Thoracic aorta (tissue), 2 donors: Measurements from ENCODE around the gene COX7A2L. TPM values are rescaled to one million over a fixed set of nuclear protein-coding genes. Genes with fewer than 3 reads are reported as not detected.
"Not testable (repeated sequence)": the region's sequence is repeated elsewhere in the genome, so short reads cannot be mapped to it uniquely, and the experiment has no call there.

Experiments used
- ATAC-seq: fragments of 150-250 bp; one replicate; pipeline ENCODE4 v1.8.0; 2017; ENCODE audit warnings: low read depth; ENCODE audit not compliant: insufficient number of reproducible peaks, low FRiP score
- DNase-seq: peaks from one replicate; pipeline ENCODE4 v3.0.0-alpha.2; 2020; ENCODE audit warnings: low spot score
- H3K27ac ChIP-seq, 2 donors: fragments of 200-600 bp; sonication (generic); 1 replicate in 1 of 2; 2 replicates in 1 of 2; pipeline ENCODE4 v1.5.1; 2016; ENCODE audit warnings: mild to moderate bottlenecking in 2 of 2, moderate library complexity in 2 of 2
- H3K27me3 ChIP-seq: fragments of 200-600 bp; sonication (generic); replicated peaks from 2 replicates; pipeline ENCODE4 v1.6.0; 2016; ENCODE audit warnings: mild to moderate bottlenecking; ENCODE audit not compliant: insufficient read depth
- H3K36me3 ChIP-seq: fragments of 200-600 bp; sonication (generic); one replicate; pipeline ENCODE4 v1.5.1; 2016
- H3K4me1 ChIP-seq, 2 donors: fragments of 200-600 bp; sonication (generic); 1 replicate in 1 of 2; 2 replicates in 1 of 2; pipeline versions ENCODE4 v1.5.1 to v1.6.0; 2016; ENCODE audit warnings: low read depth in 2 of 2, mild to moderate bottlenecking in 1 of 2; ENCODE audit not compliant: control insufficient read depth in 1 of 2
- H3K4me3 ChIP-seq: fragments of 200-600 bp; sonication (generic); 2 replicates; pipeline ENCODE4 v1.5.1; 2016; ENCODE audit warnings: mild to moderate bottlenecking
- H3K9me3 ChIP-seq: fragments of 200-600 bp; sonication (generic); 2 replicates; pipeline ENCODE4 v1.5.1; 2016
- total RNA-seq, 2 donors: library from RNA; depleted of rRNA; stranded (reverse); fragments of >200 nt; gene quantifications; one replicate each; pipeline versions ENCODE4 v1.1.0 to v1.2.3, GENCODE V29; 2016
- TF ChIP-seq, protein P1 (sequence below): fragments of 200-600 bp; sonication (generic); IDR thresholded peaks from one replicate; pipeline ENCODE4 v1.5.1; 2019; ENCODE audit warnings: antibody characterized with exemption

The COX7A2L gene, protein sequence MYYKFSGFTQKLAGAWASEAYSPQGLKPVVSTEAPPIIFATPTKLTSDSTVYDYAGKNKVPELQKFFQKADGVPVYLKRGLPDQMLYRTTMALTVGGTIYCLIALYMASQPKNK
- total RNA-seq: 100 to 1,000 TPM; 107 to 114 TPM

DNA sequence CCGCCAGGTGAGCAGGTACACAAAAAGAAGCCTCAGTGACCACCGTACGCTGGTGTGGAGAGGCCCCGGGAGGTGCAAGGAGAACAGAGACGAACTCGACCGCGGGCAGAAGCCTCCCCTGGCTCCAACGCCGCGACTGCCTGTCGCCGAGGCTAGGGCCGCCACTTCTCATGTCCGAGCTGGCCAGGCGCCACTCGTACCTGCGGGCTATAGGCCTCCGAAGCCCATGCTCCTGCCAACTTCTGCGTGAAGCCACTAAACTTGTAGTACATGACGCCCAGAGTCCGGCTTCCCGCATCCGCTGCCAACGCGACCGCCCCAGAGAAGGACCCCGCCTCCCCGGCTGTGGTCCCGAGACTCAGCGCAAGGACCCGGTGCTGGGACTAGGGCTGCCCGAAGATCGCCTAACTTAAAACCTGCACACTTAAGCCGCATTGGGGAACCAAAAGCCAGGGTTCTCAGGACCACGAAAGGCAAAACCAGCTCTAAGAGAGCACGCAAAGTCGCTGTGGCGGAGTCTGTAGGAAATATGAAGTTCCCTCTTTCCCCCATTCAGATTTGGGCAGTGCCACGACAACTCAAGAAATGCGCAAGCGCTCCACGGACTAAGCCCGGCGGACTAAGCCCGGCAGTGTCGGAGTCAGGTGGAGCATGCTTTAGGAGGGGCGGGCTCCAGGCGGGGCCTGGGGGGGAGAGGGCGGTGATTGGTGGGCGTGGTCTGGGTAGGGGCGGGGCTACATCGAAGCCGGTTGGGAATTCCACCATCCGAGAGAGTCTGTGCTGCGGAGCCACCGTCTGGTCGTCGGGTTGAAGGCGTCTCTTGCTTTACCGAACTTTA, at the start of gene COX7A2L:
COX7A2L (minus strand) TSS at position 328 of the 838 bp plus-strand sequence; CDS start at position 272, 56 bp downstream.
- DNase-seq: peak; percentile 87
- Histone ChIP-seq H3K27me3 (no peaks in the 10 kb centered on the region), H3K9me3 (no peaks in the 10 kb centered on the region), H3K27ac (peak within 1 kb of the TSS; percentile 75 to 83), H3K4me3 (peak within 1 kb of the TSS; percentile 91), H3K36me3 (no peaks in the 10 kb centered on the region), H3K4me1 (peaks cover 16 to 32% of the 10 kb centered on the region in 2 donors)
- TF ChIP-seq, protein P1, sequence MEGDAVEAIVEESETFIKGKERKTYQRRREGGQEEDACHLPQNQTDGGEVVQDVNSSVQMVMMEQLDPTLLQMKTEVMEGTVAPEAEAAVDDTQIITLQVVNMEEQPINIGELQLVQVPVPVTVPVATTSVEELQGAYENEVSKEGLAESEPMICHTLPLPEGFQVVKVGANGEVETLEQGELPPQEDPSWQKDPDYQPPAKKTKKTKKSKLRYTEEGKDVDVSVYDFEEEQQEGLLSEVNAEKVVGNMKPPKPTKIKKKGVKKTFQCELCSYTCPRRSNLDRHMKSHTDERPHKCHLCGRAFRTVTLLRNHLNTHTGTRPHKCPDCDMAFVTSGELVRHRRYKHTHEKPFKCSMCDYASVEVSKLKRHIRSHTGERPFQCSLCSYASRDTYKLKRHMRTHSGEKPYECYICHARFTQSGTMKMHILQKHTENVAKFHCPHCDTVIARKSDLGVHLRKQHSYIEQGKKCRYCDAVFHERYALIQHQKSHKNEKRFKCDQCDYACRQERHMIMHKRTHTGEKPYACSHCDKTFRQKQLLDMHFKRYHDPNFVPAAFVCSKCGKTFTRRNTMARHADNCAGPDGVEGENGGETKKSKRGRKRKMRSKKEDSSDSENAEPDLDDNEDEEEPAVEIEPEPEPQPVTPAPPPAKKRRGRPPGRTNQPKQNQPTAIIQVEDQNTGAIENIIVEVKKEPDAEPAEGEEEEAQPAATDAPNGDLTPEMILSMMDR: no peak
- peak; percentile 94 for ATAC-seq

DNA sequence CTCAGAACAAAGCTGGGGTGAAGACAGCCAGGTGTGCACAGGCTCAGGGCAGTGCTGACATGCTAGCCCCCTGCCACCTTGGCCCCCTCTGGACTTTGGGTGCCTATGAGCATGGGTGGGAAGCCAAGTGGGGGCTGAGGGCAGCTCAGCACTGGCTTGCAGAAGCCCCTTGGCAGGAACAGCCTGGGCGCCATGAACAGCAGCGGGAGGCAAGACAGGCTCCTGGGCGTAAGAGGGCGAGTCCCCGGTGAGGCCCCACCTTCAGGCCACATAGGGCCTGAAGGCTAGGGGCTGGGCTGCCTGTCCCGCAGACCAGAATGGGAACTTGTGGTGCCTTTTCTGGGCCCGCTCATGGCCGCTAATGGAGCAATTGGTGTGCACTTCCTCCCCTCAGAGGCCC, 47.0 kb upstream of the COX7A2L start:
- Histone ChIP-seq H3K36me3 (no peaks in the 10 kb centered on the region), H3K4me1 (no peaks in the 10 kb centered on the region), H3K27ac (no peak overlapping the region), H3K27me3 (no peaks in the 10 kb centered on the region), H3K4me3 (no peak overlapping the region), H3K9me3 (no peaks in the 10 kb centered on the region)
- ATAC-seq (no peak), DNase-seq (no peak)
- TF ChIP-seq, protein P1: no peak

DNA sequence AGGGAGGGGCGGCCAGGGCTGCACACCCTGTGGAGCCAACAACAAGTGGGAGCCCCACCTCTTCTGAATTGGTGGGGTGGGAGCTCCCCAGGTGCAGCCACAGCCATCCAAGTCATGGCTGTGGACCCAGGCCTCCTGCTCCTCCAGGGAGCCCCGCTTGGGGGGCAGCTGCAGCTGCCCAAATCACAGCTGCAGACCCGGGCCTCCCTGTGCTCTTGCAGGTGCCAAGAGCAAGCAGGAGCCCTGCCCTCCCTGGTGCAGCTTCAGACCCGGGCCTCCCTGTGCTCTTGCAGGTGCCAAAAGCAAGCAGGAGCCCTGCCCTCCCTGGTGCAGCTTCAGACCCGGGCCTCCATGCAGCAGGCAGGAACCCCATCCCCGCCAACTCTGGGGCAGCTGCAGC, 46.5 kb upstream of the COX7A2L start:
- ATAC-seq (no peak), DNase-seq (no peak)
- Histone ChIP-seq H3K36me3 (no peaks in the 10 kb centered on the region), H3K4me1 (no peaks in the 10 kb centered on the region), H3K9me3 (no peaks in the 10 kb centered on the region), H3K27ac (no peak overlapping the region), H3K4me3 (no peak overlapping the region), H3K27me3 (no peaks in the 10 kb centered on the region)
- TF ChIP-seq, protein P1: no peak

DNA sequence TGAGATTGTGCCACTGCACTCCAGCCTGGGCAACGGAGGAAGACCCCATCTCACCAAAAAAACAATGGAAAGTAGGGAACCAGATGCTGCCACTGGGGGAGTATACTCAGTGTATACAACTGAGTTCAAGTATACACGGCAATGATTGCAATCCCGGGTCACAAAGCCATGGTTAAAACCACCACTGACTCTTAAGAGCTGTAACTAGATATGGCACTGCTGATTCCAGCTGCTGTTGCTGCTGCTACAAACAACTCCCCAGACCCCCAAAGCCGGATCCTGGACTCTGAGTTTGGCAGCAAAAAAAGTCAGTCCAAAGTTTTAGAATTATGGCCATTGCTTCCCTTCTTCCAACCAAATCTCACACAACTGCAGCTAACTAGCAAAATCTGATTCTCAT, 43.7 kb upstream of the COX7A2L start:
- TF ChIP-seq, protein P1: no peak
- no peak overlapping the region for H3K27ac ChIP-seq
- ATAC-seq (no peak), DNase-seq (no peak)
- no peaks in the 10 kb centered on the region for H3K27me3 ChIP-seq
- H3K36me3 ChIP-seq: no peaks in the 10 kb centered on the region
- H3K9me3 ChIP-seq: no peaks in the 10 kb centered on the region
- H3K4me3 ChIP-seq: no peak overlapping the region
- no peaks in the 10 kb centered on the region for H3K4me1 ChIP-seq

DNA sequence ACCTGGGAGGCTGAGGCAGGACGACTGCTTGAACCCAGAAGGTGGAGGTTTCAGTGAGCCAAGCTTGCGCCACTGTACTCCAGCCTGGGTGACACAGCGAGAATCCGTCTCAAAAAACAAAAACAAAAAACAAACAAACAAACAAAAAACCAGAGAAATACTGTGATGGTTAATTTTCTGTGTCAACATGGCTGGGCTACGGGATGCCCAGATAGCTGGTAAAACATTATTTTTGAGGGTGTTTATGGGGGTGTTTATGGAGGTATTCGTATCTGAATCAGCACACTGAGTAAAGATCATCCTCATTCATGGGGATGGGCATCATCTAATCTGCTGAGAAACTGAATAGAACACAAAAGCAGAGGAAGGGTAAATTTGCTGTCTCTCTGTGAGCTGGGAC, 40.8 kb upstream of the COX7A2L start:
- H3K9me3 ChIP-seq: no peaks in the 10 kb centered on the region
- H3K4me3 ChIP-seq: no peak overlapping the region
- no peaks in the 10 kb centered on the region for H3K36me3 ChIP-seq
- no peak overlapping the region for H3K27ac ChIP-seq
- TF ChIP-seq, protein P1: no peak
- H3K27me3 ChIP-seq: no peaks in the 10 kb centered on the region
- no peaks in the 10 kb centered on the region for H3K4me1 ChIP-seq
- DNase-seq (no peak), ATAC-seq (no peak)

DNA sequence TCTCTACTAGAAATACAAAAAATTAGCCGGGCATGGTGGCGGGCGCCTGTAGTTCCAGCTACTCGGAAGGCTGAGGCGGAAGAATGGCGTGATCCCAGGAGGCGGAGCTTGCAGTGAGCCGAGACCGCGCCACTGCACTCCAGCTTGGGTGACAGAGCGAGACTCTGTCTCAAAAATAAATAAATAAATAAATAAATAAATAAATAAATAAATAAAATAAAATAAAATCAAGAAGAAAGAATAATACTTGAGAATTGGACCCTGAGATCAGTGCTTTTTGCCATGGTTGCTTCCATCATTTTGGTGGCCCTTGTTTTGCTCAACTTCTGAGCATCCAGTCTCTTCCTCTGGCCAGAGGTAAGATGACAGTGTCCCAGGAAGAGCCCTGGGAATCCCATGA, 37.0 kb upstream of the COX7A2L start:
- not testable (repeated sequence) for ATAC-seq, H3K4me1 ChIP-seq, H3K4me3 ChIP-seq, H3K27ac ChIP-seq, DNase-seq, H3K27me3 ChIP-seq, H3K9me3 ChIP-seq, H3K36me3 ChIP-seq

DNA sequence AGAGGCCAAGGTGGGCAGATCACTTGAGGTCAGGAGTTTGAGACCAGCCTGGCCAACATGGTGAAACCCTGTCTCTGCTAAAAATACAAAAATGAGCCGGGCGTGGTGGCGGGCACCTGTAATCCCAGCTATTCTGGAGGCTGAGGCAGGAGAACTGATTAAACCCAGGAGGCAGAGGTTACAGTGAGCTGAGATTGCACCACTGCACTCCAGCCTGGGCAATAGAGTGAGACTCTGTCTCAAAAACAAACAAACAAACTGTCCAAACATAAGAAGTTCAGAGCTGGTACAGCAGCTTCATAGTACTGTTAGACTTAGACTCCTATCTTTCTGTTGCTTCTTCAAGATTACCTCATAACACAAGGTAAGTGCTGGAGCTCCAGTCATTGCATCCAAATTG, 32.3 kb upstream of the COX7A2L start:
- H3K4me1 ChIP-seq, H3K4me3 ChIP-seq, H3K9me3 ChIP-seq, DNase-seq, ATAC-seq, H3K36me3 ChIP-seq, H3K27ac ChIP-seq, H3K27me3 ChIP-seq: not testable (repeated sequence)
